GM19397 (cell line): ENCODE data around the gene LEF1.

Experiments
- ATAC-seq: cut with Tn5 transposase; IDR thresholded peaks from one replicate; pipeline ENCODE4 v1.9.1; 2021; ENCODE audit warnings: mild to moderate bottlenecking, moderate library complexity; ENCODE audit not compliant: unreplicated experiment

LEF1 gene

GRCh38 chr4:108175966-108176365, 7.2 kb upstream of the LEF1 start:
- no peak for ATAC-seq

GRCh38 chr4:108174856-108175255, 6.1 kb upstream of the LEF1 start:
- no peak for ATAC-seq

GRCh38 chr4:108173599-108174057, 4.9 kb upstream of the LEF1 start:
- ATAC-seq: no peak

DNA sequence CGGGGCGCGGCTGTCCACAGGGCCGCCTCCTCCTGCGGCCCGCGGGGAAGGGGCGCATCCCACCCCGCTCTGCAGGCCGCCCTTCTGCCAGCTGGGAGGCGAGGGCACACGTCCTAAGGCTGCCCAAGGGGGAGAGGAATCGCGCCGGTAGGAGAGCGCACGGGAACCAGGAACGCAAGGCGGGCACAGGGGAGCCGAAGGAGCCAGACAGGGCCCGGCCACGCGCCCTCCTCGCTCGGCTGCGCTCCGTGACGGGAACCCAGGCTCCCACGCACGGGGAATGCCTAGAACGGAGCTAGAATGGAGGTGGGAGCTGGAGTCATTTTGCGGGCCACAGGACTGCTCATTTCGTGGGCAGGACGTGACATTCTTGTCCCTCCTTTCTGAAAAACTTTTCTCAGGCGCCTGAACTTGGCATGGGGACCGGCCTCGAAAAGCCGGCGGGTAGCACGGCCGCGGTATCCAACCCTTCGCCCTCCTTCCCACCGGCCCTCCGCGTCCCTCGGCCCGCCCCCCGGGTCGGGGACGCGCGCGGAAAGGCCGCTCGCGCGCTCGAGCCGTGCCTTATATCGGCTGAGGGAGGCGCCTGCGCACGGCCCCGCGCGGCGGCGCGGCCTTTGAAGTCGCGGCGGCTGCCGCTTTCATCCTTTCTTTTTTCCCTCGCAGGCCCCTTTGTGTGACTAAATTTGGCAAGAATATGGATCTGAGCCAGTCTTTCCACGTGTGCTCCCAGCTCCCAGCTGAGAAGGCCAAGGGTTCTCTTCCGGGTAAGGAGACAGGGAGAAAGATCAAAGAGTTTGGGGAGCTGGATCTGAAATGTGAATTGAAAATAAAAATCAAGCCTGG, 4.2 kb upstream of the LEF1 start:
- ATAC-seq: peak; percentile 59

DNA sequence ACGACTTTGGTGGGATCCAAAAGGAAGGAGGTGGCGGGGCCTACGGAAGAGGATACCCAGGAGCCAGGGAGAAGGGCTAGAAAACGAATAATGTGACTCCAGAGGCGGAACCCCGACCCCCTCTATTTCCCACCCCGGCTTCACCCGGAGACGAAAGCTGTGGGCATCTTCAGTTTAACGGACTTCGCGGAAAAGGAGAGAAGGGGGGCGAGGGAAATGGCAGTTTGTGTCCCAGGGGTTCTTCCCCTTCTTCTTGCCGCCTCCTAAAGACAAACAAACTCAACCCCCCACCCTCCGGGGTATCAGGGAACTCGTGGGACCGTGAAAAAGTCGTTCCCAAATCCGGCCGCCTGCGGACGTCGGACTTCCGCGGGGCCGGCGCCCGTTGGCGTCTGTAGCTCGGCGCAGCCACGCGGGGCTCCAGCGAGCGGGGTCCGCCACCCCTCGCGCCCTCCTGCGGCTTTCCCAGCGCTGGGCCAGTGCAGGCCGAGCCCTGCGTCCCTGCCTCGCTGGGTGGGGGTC, 3.6 kb upstream of the LEF1 start:
- peak; percentile 32 for ATAC-seq

DNA sequence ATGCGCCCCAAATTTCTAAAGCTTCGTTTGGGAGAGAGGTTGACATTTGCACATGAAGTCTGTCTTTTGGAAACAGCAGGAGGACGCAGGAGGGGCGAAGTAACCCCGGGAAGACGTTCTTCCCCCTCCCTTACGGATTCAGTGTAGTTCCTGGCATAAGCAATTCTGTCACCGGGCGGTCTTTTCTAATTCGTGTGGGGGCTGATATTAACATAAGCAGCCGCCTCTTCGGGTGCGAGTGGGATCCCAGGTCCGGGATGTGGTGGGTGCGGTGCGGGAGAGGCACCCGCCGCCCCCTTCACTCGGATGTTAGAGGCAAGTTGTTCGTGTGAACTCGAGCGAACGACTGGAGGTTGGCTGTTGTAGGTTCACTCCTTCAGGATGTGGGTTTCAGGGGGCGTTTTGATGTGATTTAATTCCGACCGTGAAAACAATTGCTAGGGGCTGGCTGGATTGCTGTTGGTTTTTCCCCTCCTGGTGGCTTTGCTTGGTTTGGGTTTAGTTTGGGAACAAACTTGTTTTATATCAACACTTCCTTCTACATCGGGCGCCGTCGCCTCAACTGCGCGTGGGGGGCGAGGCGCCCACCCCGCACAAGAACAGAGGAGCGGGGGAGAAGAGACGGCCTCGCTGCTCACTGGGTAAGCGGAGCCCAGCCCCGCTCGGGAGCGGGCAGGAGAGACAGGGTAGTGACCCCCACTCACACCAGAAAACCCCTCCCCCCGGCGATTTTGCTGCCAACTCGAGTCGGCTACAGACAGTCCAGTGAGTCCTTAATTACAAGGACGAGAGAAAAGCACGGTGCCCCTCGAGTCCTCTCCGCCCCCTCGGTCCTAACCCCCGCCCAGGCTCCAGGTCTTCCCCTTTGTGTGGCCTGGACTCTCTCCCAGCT, 2.9 kb upstream of the LEF1 start:
- ATAC-seq: no peak

DNA sequence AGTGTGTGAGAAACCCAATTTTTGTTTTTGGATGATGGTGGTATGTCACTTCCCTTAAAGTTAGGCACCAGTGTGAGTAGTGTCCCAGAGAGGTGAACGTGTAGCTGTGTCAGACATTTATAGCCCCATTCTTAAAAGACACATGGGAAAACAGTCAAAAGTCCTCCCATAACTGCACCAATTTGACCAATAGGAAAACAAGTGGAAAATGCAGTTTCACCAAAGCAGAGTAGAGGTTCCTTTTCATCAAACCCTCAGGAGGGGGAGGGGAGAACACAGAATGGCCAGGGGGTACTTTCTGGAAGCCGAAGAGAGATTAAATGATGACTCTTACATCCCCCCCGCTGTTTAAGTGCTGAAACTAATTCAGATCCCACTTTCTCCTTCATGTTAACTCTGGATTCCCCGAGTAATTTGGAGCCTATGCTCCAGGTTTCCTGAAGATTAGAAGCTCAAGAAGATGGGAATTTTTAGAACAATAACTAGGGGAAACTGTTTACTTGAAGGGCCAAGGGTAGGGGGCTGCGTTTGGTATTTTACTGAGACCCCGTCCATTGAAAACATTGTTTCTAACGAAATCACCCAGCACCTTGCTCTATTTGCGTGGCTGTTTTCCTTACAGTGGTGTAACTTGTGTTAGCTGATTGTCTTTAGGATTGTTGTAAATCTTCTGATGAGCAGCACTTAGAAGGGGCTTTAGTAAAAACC, 2.1 kb upstream of the LEF1 start:
- no peak for ATAC-seq

DNA sequence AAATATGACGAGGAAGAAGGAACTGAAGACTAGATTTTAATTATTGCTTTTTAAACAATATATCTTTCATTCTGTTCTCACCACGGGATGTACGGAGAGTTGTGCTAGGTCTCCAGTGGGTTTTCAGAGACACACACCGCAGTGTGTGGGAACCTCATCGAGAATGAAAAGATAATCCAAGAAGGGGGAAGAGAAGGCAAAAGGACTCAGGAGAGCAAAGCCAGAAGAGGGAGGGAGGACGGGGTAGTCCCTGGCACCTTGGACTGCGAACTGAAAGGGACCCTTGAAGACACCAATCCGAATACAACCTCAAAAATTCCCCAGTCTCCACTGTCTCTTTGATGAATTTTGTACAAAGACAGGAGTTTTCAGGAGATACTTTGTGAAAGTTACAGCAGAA, 932 bp upstream of the LEF1 start:
- no peak for ATAC-seq

DNA sequence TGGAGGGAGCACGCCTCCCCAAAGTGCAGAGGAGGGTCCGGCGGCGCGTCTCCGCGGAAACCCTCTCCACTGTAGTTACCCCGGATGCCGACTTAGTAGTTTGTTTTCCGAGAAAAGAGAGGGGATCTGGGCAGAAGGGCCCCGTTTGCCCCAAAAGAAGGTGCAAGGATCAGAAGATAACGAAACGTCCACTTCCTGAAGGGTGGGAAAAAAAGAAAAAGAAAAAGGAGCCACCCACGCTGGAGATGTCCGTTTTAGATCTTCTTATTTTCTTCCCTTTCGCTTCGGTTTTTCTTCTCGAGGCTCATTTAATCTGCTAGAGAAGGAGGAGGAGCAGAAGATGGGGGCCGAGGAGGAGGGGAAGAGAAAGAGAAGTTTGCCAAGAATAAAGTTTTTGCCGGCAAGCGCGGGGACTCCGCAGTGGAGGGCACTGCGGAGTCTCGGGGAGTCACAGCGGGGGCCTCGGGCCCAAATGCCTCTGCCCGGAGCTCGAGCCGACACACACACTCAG, 517 bp downstream of the LEF1 start:
- ATAC-seq: no peak

- no peak for ATAC-seq
These were observed 2.1 kb downstream of the LEF1 start for GRCh38 chr4:108166441-108167315.

- no peak for ATAC-seq
These were observed 2.7 kb downstream of the LEF1 start for GRCh38 chr4:108166038-108166437.

GRCh38 chr4:108165586-108165985, 3.1 kb downstream of the LEF1 start:
- no peak for ATAC-seq

GRCh38 chr4:108163351-108163750, 5.4 kb downstream of the LEF1 start:
- no peak for ATAC-seq

- ATAC-seq: no peak
These were observed 7.9 kb downstream of the LEF1 start for GRCh38 chr4:108160741-108161352.

GRCh38 chr4:108159845-108160244, 8.9 kb downstream of the LEF1 start:
- ATAC-seq: peak; percentile 57

DNA sequence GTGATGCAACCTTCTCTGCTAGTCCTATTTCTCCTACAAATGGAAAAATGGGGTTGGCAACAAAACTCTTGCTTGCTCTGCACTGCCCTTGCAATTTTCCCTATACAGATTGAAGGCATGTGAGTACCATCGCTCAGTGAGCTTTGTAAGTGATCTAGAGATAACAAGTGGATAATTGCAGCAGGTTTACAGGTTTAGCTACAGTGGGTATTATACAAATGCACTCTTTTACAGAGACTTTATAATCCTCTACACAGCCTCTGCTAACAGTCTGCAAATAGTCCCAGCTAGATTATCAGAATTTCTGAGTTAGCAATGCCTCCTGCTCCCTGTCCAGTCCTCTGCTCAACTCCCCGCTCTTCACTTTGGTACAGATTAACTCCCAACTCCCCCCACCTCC, 11.1 kb downstream of the LEF1 start:
- ATAC-seq: no peak

DNA sequence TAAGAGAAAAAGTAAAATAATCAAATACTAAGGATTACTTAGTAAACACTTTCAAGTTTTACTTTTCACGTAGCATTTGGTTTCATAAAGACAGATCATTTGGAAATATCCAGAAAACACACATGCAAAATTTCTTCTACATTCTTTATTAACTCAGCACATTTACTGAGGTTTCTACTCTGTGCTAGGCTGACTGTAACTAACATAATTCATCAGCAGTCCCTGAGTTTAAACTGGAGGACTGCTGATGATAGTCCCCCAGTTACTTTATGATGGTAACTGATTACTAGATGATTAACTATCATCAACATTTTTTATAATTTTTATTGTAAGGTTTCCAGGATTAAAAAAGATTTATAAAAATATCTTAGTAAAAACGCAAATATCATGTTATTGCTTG, 12.3 kb downstream of the LEF1 start:
- ATAC-seq: no peak

DNA sequence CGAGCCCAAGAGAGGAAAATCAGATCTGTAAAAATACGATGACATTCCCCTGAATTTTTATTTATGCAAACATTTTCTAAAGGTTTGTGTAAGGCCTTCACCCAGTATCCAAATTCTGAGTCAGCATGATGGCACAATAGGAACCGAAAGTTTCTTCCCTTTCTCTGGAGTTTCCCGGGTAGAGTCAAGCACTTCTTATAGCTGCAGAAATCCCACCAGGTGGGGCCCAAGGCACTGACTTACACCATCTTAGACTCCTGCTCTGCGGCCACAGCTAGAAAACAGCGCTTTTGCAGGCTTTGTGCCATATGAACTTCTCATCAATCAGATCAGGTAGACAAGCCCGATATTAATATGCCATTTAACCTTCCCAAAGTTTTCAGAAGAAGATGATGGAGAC, 13.4 kb downstream of the LEF1 start:
- no peak for ATAC-seq

- ATAC-seq: no peak
These were observed 15.8 kb downstream of the LEF1 start for GRCh38 chr4:108152980-108153379.
